ENCODE data around the gene ASIC3.
"Not testable (repeated sequence)": the region's sequence is repeated elsewhere in the genome, so short reads cannot be mapped to it uniquely, and the experiment has no call there.

ASIC3 gene

GRCh38 chr7:151047976-151048815 is at the start of gene ASIC3:
Gene ASIC3 (plus strand): TSS chr7:151048531. CDS start chr7:151048886, 355 bp downstream.
- in situ Hi-C loops (cut with HindIII; ENCODE audit: low sequenced_read_pairs): no loop called here

GRCh38 chr7:150999001-150999400 is 49.3 kb upstream of the ASIC3 start:
- in situ Hi-C loops (cut with HindIII; ENCODE audit: low sequenced_read_pairs): no loop called here

- in situ Hi-C loops (cut with HindIII; ENCODE audit: low sequenced_read_pairs): no loop called here
Measured at GRCh38 chr7:150999497-151000230, 48.7 kb upstream of the ASIC3 start.

GRCh38 chr7:151000897-151001495 is 47.3 kb upstream of the ASIC3 start:
- in situ Hi-C loops (cut with HindIII; ENCODE audit: low sequenced_read_pairs): no loop called here

- in situ Hi-C loops (cut with HindIII; ENCODE audit: low sequenced_read_pairs): no loop called here
Measured at GRCh38 chr7:151001546-151001945, 46.8 kb upstream of the ASIC3 start.

- in situ Hi-C loops (cut with HindIII; ENCODE audit: low sequenced_read_pairs): no loop called here
Measured at GRCh38 chr7:151003572-151003971, 44.8 kb upstream of the ASIC3 start.

- in situ Hi-C loops (cut with HindIII; ENCODE audit: low sequenced_read_pairs): no loop called here
Measured at GRCh38 chr7:151005566-151005965, 42.8 kb upstream of the ASIC3 start.

- in situ Hi-C loops (cut with HindIII; ENCODE audit: low sequenced_read_pairs): no loop called here
Measured at GRCh38 chr7:151006590-151007300, 41.6 kb upstream of the ASIC3 start.

- in situ Hi-C loops (cut with HindIII; ENCODE audit: low sequenced_read_pairs): no loop called here
Measured at GRCh38 chr7:151007469-151007898, 40.8 kb upstream of the ASIC3 start.

GRCh38 chr7:151008143-151008510 is 40.2 kb upstream of the ASIC3 start:
- in situ Hi-C loops (cut with HindIII; ENCODE audit: low sequenced_read_pairs): no loop called here

- in situ Hi-C loops (cut with HindIII; ENCODE audit: low sequenced_read_pairs): no loop called here
Measured at GRCh38 chr7:151008511-151009323, 39.6 kb upstream of the ASIC3 start.

GRCh38 chr7:151009327-151010036 is 38.8 kb upstream of the ASIC3 start:
- in situ Hi-C loops (cut with HindIII; ENCODE audit: low sequenced_read_pairs): no loop called here

GRCh38 chr7:151010037-151010306 is 38.4 kb upstream of the ASIC3 start:
- in situ Hi-C loops (cut with HindIII; ENCODE audit: low sequenced_read_pairs): no loop called here

GRCh38 chr7:151010307-151011096 is 37.8 kb upstream of the ASIC3 start:
- in situ Hi-C loops (cut with HindIII; ENCODE audit: low sequenced_read_pairs): no loop called here

GRCh38 chr7:151011097-151011409 is 37.3 kb upstream of the ASIC3 start:
- in situ Hi-C loops (cut with HindIII; ENCODE audit: low sequenced_read_pairs): no loop called here

- in situ Hi-C loops (cut with HindIII; ENCODE audit: low sequenced_read_pairs): not testable (repeated sequence)
Measured at GRCh38 chr7:151011616-151012015, 36.7 kb upstream of the ASIC3 start.

- in situ Hi-C loops (cut with HindIII; ENCODE audit: low sequenced_read_pairs): no loop called here
Measured at GRCh38 chr7:151012031-151012692, 36.2 kb upstream of the ASIC3 start.

GRCh38 chr7:151012911-151013347 is 35.4 kb upstream of the ASIC3 start:
- in situ Hi-C loops (cut with HindIII; ENCODE audit: low sequenced_read_pairs): no loop called here

GRCh38 chr7:151013356-151013732 is 35.0 kb upstream of the ASIC3 start:
- in situ Hi-C loops (cut with HindIII; ENCODE audit: low sequenced_read_pairs): no loop called here
